K562 treated with DMSO at 1 percent for 48 hours (cell line): ENCODE results near the gene ARL4C. TPM values are rescaled to one million over a fixed set of nuclear protein-coding genes. Genes with fewer than 3 reads are reported as not detected.

Source experiments
- total RNA-seq: library from RNA; unstranded; fragments of 300-600 nt; gene quantifications from 2 replicates; pipeline ENCODE4 v1.2.3, GENCODE V29; 2022; ENCODE audit warnings: low replicate concordance; ENCODE audit errors: extremely low read depth

ARL4C gene
- total RNA-seq = not detected in 2 replicates

GRCh38 chr2:234496835-234497593, at the start of gene ARL4C:
Gene ARL4C, minus strand, starts transcription at chr2:234497081. Its CDS starts 495 bp downstream, at chr2:234496586.

